AG04449 (cell line): Measurements from ENCODE around the gene ZSCAN25.

Source experiments
- CTCF ChIA-PET: fragments of 350-600 bp; formaldehyde crosslinking; extraction: SDS; loops from one replicate; lab custom pipeline; 2021; ENCODE audit warnings: antibody characterized with exemption; lab: Yijun Ruan, JAX
- POLR2A ChIA-PET: fragments of 400-600, 350-600 bp; formaldehyde crosslinking; extraction: SDS; loops from one replicate; lab custom pipeline; 2020; ENCODE audit warnings: antibody characterized with exemption, inconsistent platforms; lab: Yijun Ruan, JAX
- DNase-seq: peaks from one replicate; pipeline ENCODE4 v3.0.0-alpha.2; 2010; ENCODE audit warnings: low read depth, low spot score
- H3K4me3 ChIP-seq: 2 replicates; pipeline ENCODE4 v1.5.1; 2011; ENCODE audit warnings: low read depth, mild to moderate bottlenecking, control low read depth, low read length
- CTCF ChIP-seq: IDR thresholded peaks from one replicate; pipeline ENCODE4 v1.5.1; 2011; ENCODE audit warnings: mild to moderate bottlenecking, moderate library complexity, low read length, control low read depth, inconsistent platforms; ENCODE audit not compliant: insufficient read depth; ENCODE audit errors: missing control alignments

Gene ZSCAN25

GRCh38 chr7:99638731-99639130, 22.0 kb downstream of the ZSCAN25 start:
- TF ChIP-seq CTCF = no peak
- H3K4me3 ChIP-seq = no peak overlapping the region
- ChIA-PET POLR2A (no interaction called here), CTCF (no interaction called here)
- DNase-seq = no peak

- ChIA-PET CTCF (no interaction called here), POLR2A (no interaction called here)
- DNase-seq = no peak
- no peak for TF ChIP-seq CTCF
- H3K4me3 ChIP-seq = no peak overlapping the region
These were observed 22.5 kb downstream of the ZSCAN25 start for GRCh38 chr7:99639267-99639666.

- POLR2A ChIA-PET = interaction anchor here (1.2 kb wide), 1 partner anchor 25 kb away, joined by 4 read pairs; the partner anchor contains the start of gene ZSCAN25
- H3K4me3 ChIP-seq = no peak overlapping the region
- TF ChIP-seq CTCF = no peak
- CTCF ChIA-PET = no interaction called here
- no peak for DNase-seq
These were observed 25.3 kb downstream of the ZSCAN25 start for GRCh38 chr7:99642027-99642426.

- CTCF ChIA-PET = no interaction called here
These were observed 26.7 kb downstream of the ZSCAN25 start for GRCh38 chr7:99643464-99643863.

GRCh38 chr7:99644431-99644830, 27.7 kb downstream of the ZSCAN25 start:
- no peak for TF ChIP-seq CTCF
- DNase-seq = no peak
- no peak overlapping the region for H3K4me3 ChIP-seq
- ChIA-PET CTCF (no interaction called here), POLR2A (no interaction called here)

More at GRCh38 chr7:99643464-99643863, 26.7 kb downstream of the ZSCAN25 start:
- no peak overlapping the region for H3K4me3 ChIP-seq
- no peak for DNase-seq
- POLR2A ChIA-PET = no interaction called here
- no peak for TF ChIP-seq CTCF

- TF ChIP-seq CTCF = no peak
- CTCF ChIA-PET = interaction anchor here (0.8 kb wide), 1 partner anchor 29 kb away, joined by 3 read pairs; the partner anchor contains the start of gene ZSCAN25
- DNase-seq = no peak
- POLR2A ChIA-PET = no interaction called here
- no peak overlapping the region for H3K4me3 ChIP-seq
These were observed 28.8 kb downstream of the ZSCAN25 start for GRCh38 chr7:99645590-99645989.
